Vagina (tissue), 2 donors: ENCODE measurements around the gene BAHCC1. TPM values are rescaled to one million over a fixed set of nuclear protein-coding genes. Genes with fewer than 3 reads are reported as not detected.

Source experiments
- DNase-seq, 2 donors: peaks; one replicate each; pipeline ENCODE4 v3.0.0-alpha.2; 2017; ENCODE audit errors: extremely low spot score in 2 of 2
- H3K27ac ChIP-seq: fragments of 200-600 bp; sonication (generic); one replicate; pipeline ENCODE4 v1.5.1; 2019
- H3K27me3 ChIP-seq: fragments of 200-600 bp; sonication (generic); one replicate; pipeline ENCODE4 v1.5.1; 2019
- H3K36me3 ChIP-seq, 2 donors: fragments of 200-600 bp; sonication (generic); one replicate each; pipeline ENCODE4 v1.5.1; 2017 to 2019
- H3K4me1 ChIP-seq: fragments of 200-600 bp; sonication (generic); one replicate; pipeline ENCODE4 v1.5.1; 2019
- H3K4me3 ChIP-seq, 2 donors: fragments of 200-600 bp; sonication (generic); 1 replicate in 1 of 2; 2 replicates in 1 of 2; pipeline ENCODE4 v1.5.1; 2016 to 2019
- H3K9me3 ChIP-seq: fragments of 200-600 bp; sonication (generic); one replicate; pipeline ENCODE4 v1.5.1; 2019
- CTCF ChIP-seq, 3 experiments: fragments of 450-650 bp in 2 of 3; fragments of 200-600 bp in 1 of 3; sonication (generic) in 1 of 3; IDR thresholded peaks; one replicate each; pipeline ENCODE4 v1.5.1; 2017 to 2019; ENCODE audit warnings: antibody characterized with exemption in 3 of 3, mild to moderate bottlenecking in 2 of 3, moderate library complexity in 2 of 3
- POLR2A ChIP-seq, 2 donors: fragments of 450-650 bp; IDR thresholded peaks; one replicate each; pipeline ENCODE4 v1.6.1; 2017; ENCODE audit warnings: antibody characterized with exemption in 2 of 2, mild to moderate bottlenecking in 2 of 2, moderate library complexity in 2 of 2
- POLR2AphosphoS5 ChIP-seq, 2 donors: sonication (generic); formaldehyde crosslinking; IDR thresholded peaks; one replicate each; pipeline ENCODE4 v1.9.0; 2017; ENCODE audit warnings: antibody characterized with exemption in 2 of 2, mild to moderate bottlenecking in 2 of 2, low read depth in 1 of 2; ENCODE audit not compliant: insufficient read depth in 1 of 2
- intact Hi-C: fragments of 100-400 bp; cut with DNase I; formaldehyde crosslinking; loops from one replicate; pipeline ENCODE4 v1.15.1; 2023
- total RNA-seq: library from RNA; depleted of rRNA; stranded (reverse); fragments of >200 nt; gene quantifications from one replicate; pipeline ENCODE4 v1.2.3, GENCODE V29; 2016

BAHCC1 gene
- total RNA-seq, 1 donor from 2014 or later: 9.1 TPM

GRCh38 chr17:81491181-81491581, 95.9 kb downstream of the BAHCC1 start:
- intact Hi-C loops: no loop called here
- no peak for DNase-seq
- Histone ChIP-seq H3K4me3 (no peak overlapping the region), H3K4me1 (peaks cover 13% of the 10 kb centered on the region), H3K36me3 (no peaks in the 10 kb centered on the region), H3K9me3 (no peaks in the 10 kb centered on the region), H3K27me3 (no peaks in the 10 kb centered on the region), H3K27ac (no peak overlapping the region)
- TF ChIP-seq POLR2AphosphoS5 (IDR thresholded peaks at IDR 0.05; ENCODE audit: insufficient read depth in 1 of 2, low read depth in 1 of 2) (no peak), CTCF (IDR thresholded peaks at IDR 0.05) (no peak), POLR2A (IDR thresholded peaks at IDR 0.05) (no peak)

GRCh38 chr17:81491761-81492160, 96.5 kb downstream of the BAHCC1 start:
- no peak for TF ChIP-seq POLR2AphosphoS5 (IDR thresholded peaks at IDR 0.05; ENCODE audit: insufficient read depth in 1 of 2, low read depth in 1 of 2)
- TF ChIP-seq POLR2A (IDR thresholded peaks at IDR 0.05): no peak
- no peak for TF ChIP-seq CTCF (IDR thresholded peaks at IDR 0.05)
- no peaks in the 10 kb centered on the region for H3K9me3 ChIP-seq
- intact Hi-C loops: no loop called here

GRCh38 chr17:81492202-81492601, 96.9 kb downstream of the BAHCC1 start:
- H3K27me3 ChIP-seq: no peaks in the 10 kb centered on the region
- no peaks in the 10 kb centered on the region for H3K9me3 ChIP-seq
- no peak overlapping the region for H3K4me3 ChIP-seq
- intact Hi-C loops: no loop called here
- DNase-seq: no peak
- TF ChIP-seq POLR2AphosphoS5 (IDR thresholded peaks at IDR 0.05; ENCODE audit: insufficient read depth in 1 of 2, low read depth in 1 of 2): no peak
- TF ChIP-seq POLR2A (IDR thresholded peaks at IDR 0.05): no peak
- TF ChIP-seq CTCF (IDR thresholded peaks at IDR 0.05): no peak
- H3K27ac ChIP-seq: no peak overlapping the region
- H3K36me3 ChIP-seq: no peaks in the 10 kb centered on the region
- peaks cover 13% of the 10 kb centered on the region for H3K4me1 ChIP-seq

More at GRCh38 chr17:81491761-81492160, 96.5 kb downstream of the BAHCC1 start:
- H3K4me1 ChIP-seq: peaks cover 13% of the 10 kb centered on the region
- no peak overlapping the region for H3K27ac ChIP-seq
- no peaks in the 10 kb centered on the region for H3K36me3 ChIP-seq
- H3K27me3 ChIP-seq: no peaks in the 10 kb centered on the region
- H3K4me3 ChIP-seq: no peak overlapping the region
- DNase-seq: no peak

- H3K4me1 ChIP-seq: peaks cover 8% of the 10 kb centered on the region
- no peak for DNase-seq
- intact Hi-C loops: no loop called here
- no peak overlapping the region for H3K4me3 ChIP-seq
- no peaks in the 10 kb centered on the region for H3K36me3 ChIP-seq
- no peak overlapping the region for H3K27ac ChIP-seq
- H3K9me3 ChIP-seq: no peaks in the 10 kb centered on the region
- TF ChIP-seq CTCF (IDR thresholded peaks at IDR 0.05): no peak
- TF ChIP-seq POLR2AphosphoS5 (IDR thresholded peaks at IDR 0.05; ENCODE audit: insufficient read depth in 1 of 2, low read depth in 1 of 2): no peak
- TF ChIP-seq POLR2A (IDR thresholded peaks at IDR 0.05): no peak
- no peaks in the 10 kb centered on the region for H3K27me3 ChIP-seq
Measured at GRCh38 chr17:81492706-81493105, 97.4 kb downstream of the BAHCC1 start.

GRCh38 chr17:81493198-81494038, 98.2 kb downstream of the BAHCC1 start:
- H3K27me3 ChIP-seq: no peaks in the 10 kb centered on the region
- no peak for DNase-seq
- H3K4me1 ChIP-seq: peaks cover 3% of the 10 kb centered on the region
- no peak overlapping the region for H3K27ac ChIP-seq
- TF ChIP-seq CTCF (IDR thresholded peaks at IDR 0.05) (no peak), POLR2AphosphoS5 (IDR thresholded peaks at IDR 0.05; ENCODE audit: insufficient read depth in 1 of 2, low read depth in 1 of 2) (no peak), POLR2A (IDR thresholded peaks at IDR 0.05) (no peak)
- no peaks in the 10 kb centered on the region for H3K9me3 ChIP-seq
- H3K36me3 ChIP-seq: no peaks in the 10 kb centered on the region
- no peak overlapping the region for H3K4me3 ChIP-seq
- intact Hi-C loops: no loop called here
